AG04450 (cell line): ENCODE data around the gene FOXI2. TPM values are rescaled to one million over a fixed set of nuclear protein-coding genes. Genes with fewer than 3 reads are reported as not detected.

Experiments used
- CTCF ChIA-PET: fragments of 300-600, 350-600 bp; formaldehyde crosslinking; extraction: SDS; loops from one replicate; lab custom pipeline; 2022; ENCODE audit warnings: antibody characterized with exemption, inconsistent platforms; lab: Charles Lee
- POLR2A ChIA-PET: fragments of 350-600 bp; formaldehyde crosslinking; extraction: SDS; loops from one replicate; lab custom pipeline; 2021; ENCODE audit warnings: antibody characterized with exemption, inconsistent platforms; lab: Yijun Ruan, JAX
- DNase-seq: peaks from one replicate; pipeline ENCODE4 v3.0.0-alpha.2; 2011; ENCODE audit warnings: low read depth, low spot score
- H3K27ac ChIP-seq: one replicate; pipeline ENCODE4 v1.5.1; 2012; ENCODE audit warnings: low read depth, low read length, control low read depth
- H3K27me3 ChIP-seq: one replicate; pipeline ENCODE4 v1.6.0; 2012; ENCODE audit warnings: low read length; ENCODE audit not compliant: control insufficient read depth, insufficient read depth
- H3K4me3 ChIP-seq: 2 replicates; pipeline ENCODE4 v1.5.1; 2011; ENCODE audit warnings: mild to moderate bottlenecking, low read depth, low read length, control low read depth
- H3K9me3 ChIP-seq: 2 replicates; pipeline ENCODE4 v1.5.1; 2012; ENCODE audit warnings: low read length; ENCODE audit not compliant: control insufficient read depth, insufficient read depth
- CTCF ChIP-seq: IDR thresholded peaks from 2 replicates; pipeline ENCODE4 v1.5.1; 2011; ENCODE audit warnings: low read depth, low read length, control low read depth, inconsistent platforms
- polyA minus RNA-seq: library from RNA; depleted of rRNA, polyadenylated mRNA; stranded (reverse); fragments of >200 nt; gene quantifications from 2 replicates; pipeline ENCODE4 v1.2.3, GENCODE V29; 2011; rRNA and poly(A)+ RNA removed
- polyA plus RNA-seq: library from polyadenylated mRNA; depleted of rRNA; stranded (reverse); fragments of >200 nt; gene quantifications from 2 replicates; pipeline ENCODE4 v1.2.3, GENCODE V29; 2011; rRNA removed

FOXI2 gene
- polyA plus RNA-seq (not detected in 2 replicates), polyA minus RNA-seq (not detected in 2 replicates)

- CTCF ChIA-PET, result no interaction called here
- no peak for DNase-seq
Observed at GRCh38 chr10:127736915-127737562, at the start of gene FOXI2. Gene FOXI2 (plus strand): TSS chr10:127737185. CDS start chr10:127737274, 89 bp downstream.

GRCh38 chr10:127687548-127687947, 49.4 kb upstream of the FOXI2 start:
- Histone ChIP-seq H3K27me3 (no peaks in the 10 kb centered on the region), H3K4me3 (no peak overlapping the region), H3K9me3 (peaks cover 25% of the 10 kb centered on the region), H3K27ac (no peak overlapping the region)
- CTCF ChIA-PET, result no interaction called here
- TF ChIP-seq CTCF, result no peak
- no peak for DNase-seq
- POLR2A ChIA-PET, result no interaction called here

More at GRCh38 chr10:127736915-127737562, at the start of gene FOXI2:
- Histone ChIP-seq H3K9me3 (peaks cover 42% of the 10 kb centered on the region), H3K27me3 (no peaks in the 10 kb centered on the region), H3K27ac (no peak within 1 kb of the TSS), H3K4me3 (no peak within 1 kb of the TSS)
- no peak for TF ChIP-seq CTCF
- POLR2A ChIA-PET, result no interaction called here

- peaks cover 21% of the 10 kb centered on the region for H3K9me3 ChIP-seq
- DNase-seq, result no peak
- ChIA-PET CTCF (no interaction called here), POLR2A (no interaction called here)
- no peak overlapping the region for H3K27ac ChIP-seq
- H3K27me3 ChIP-seq, result no peaks in the 10 kb centered on the region
- no peak overlapping the region for H3K4me3 ChIP-seq
- TF ChIP-seq CTCF, result no peak
Observed at GRCh38 chr10:127690176-127690835, 46.7 kb upstream of the FOXI2 start.

GRCh38 chr10:127694580-127695193, 42.3 kb upstream of the FOXI2 start:
- H3K27me3 ChIP-seq, result no peaks in the 10 kb centered on the region
- no peak overlapping the region for H3K27ac ChIP-seq
- no peak overlapping the region for H3K4me3 ChIP-seq
- no peak for TF ChIP-seq CTCF
- no peak for DNase-seq
- ChIA-PET CTCF (no interaction called here), POLR2A (no interaction called here)
- peaks cover 14% of the 10 kb centered on the region for H3K9me3 ChIP-seq

GRCh38 chr10:127695431-127695830, 41.6 kb upstream of the FOXI2 start:
- POLR2A ChIA-PET, result no interaction called here
- DNase-seq, result no peak
- Histone ChIP-seq H3K27me3 (no peaks in the 10 kb centered on the region), H3K27ac (no peak overlapping the region), H3K9me3 (peaks cover 13% of the 10 kb centered on the region), H3K4me3 (no peak overlapping the region)
- TF ChIP-seq CTCF, result no peak
- CTCF ChIA-PET, result no interaction called here
